SK-N-MC (cell line): ENCODE results near the gene USP40.

Source experiments
- EZH2 ChIP-seq: fragments of 200-600 bp; sonication (generic); IDR thresholded peaks from one replicate; pipeline ENCODE4 v1.6.1; 2017; ENCODE audit warnings: antibody characterized with exemption
- FOXP2 ChIP-seq: optimal IDR thresholded peaks from 2 replicates; pipeline ENCODE3; 2011; ENCODE audit warnings: mild to moderate bottlenecking, moderate library complexity; ENCODE audit not compliant: insufficient read depth; ENCODE audit errors: extremely low read length, control extremely low read depth
- POLR2AphosphoS5 ChIP-seq: IDR thresholded peaks from 2 replicates; pipeline ENCODE4 v1.6.1; 2012; ENCODE audit warnings: mild to moderate bottlenecking, low read depth, low read length, borderline replicate concordance

DNA sequence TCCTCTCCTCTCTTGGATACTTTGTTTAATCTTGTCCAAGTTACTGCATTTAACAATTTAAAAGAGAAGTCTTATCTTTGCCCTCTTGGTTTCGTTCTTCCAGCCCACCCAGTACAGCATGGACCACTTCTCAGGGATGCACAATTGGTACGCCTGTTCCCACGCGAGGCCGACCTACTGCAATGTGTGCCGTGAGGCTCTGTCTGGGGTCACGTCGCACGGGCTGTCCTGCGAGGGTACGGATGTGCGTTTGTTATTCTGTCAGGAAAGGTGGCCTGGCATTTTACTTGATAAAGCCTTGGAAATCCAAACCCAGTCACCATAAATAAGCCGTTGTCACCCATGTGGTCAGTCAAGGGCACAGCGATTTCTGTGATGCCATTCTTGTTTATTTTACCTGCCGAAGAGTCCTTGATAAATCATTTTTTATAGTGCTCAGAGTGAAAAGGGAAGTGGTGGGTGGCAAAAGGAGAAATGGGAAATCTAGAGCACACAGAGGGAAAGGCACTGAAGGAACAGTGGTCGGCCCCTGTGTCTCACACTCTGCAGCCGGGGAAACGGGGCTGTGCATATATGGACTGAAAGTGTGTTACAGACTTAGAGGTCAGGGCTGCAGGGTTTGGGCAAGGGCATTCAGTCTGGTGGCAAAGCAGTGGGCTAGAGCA, 131.8 kb downstream of the USP40 start:
- TF ChIP-seq POLR2AphosphoS5 (no peak), EZH2 (no peak), FOXP2 (no peak)
